Measurements from ENCODE around the gene LPP.

- no peak for TF ChIP-seq CTCF (IDR thresholded peaks at IDR 0.05; ENCODE audit: insufficient read depth, low read length)
- TF ChIP-seq POLR2AphosphoS5 (IDR thresholded peaks at IDR 0.05; ENCODE audit: low read depth) = no peak
- no peak for TF ChIP-seq GABPA (IDR thresholded peaks at IDR 0.05; ENCODE audit: low read depth)
Observed at GRCh38 chr3:188310270-188310710, 156.3 kb downstream of the LPP start.
